Skin epidermis (tissue), 12 donors: Measurements from ENCODE around the gene ANKRD13D.

Source experiments
- H3K27ac ChIP-seq, 21 experiments: fragments of 200-600 bp; sonication (generic) in 11 of 21; one replicate each; pipeline ENCODE4 v1.5.0; 2020; ENCODE audit warnings: mild to moderate bottlenecking in 3 of 21, inconsistent platforms in 2 of 21, moderate library complexity in 2 of 21
- H3K4me3 ChIP-seq, 7 experiments: fragments of 200-600 bp; sonication (generic) in 2 of 7; one replicate each; pipeline ENCODE4 v1.5.0; 2020; ENCODE audit warnings: inconsistent platforms in 2 of 7, mild to moderate bottlenecking in 2 of 7, moderate library complexity in 1 of 7

ANKRD13D gene

GRCh38 chr11:67345247-67345919 is 56.3 kb downstream of the ANKRD13D start:
- no peak overlapping the region for H3K4me3 ChIP-seq
- peak overlapping the region in 14 of 21 experiments; percentile 25 to 70 (median 54) for H3K27ac ChIP-seq

GRCh38 chr11:67345920-67346819 is 57.1 kb downstream of the ANKRD13D start:
- H3K27ac ChIP-seq, result peak overlapping the region in 14 of 21 experiments; percentile 26 to 70 (median 54)
- no peak overlapping the region for H3K4me3 ChIP-seq

GRCh38 chr11:67347964-67348749 is 59.1 kb downstream of the ANKRD13D start:
- peak overlapping the region in 1 of 21 experiments; percentile 24 for H3K27ac ChIP-seq
- no peak overlapping the region for H3K4me3 ChIP-seq

- Histone ChIP-seq H3K4me3 (no peak overlapping the region), H3K27ac (peak overlapping the region in 2 of 21 experiments; percentile 5 to 24)
These were observed 59.9 kb downstream of the ANKRD13D start for GRCh38 chr11:67349036-67349435.

- peak overlapping the region in 2 of 21 experiments; percentile 5 to 8 for H3K27ac ChIP-seq
These were observed 60.4 kb downstream of the ANKRD13D start for GRCh38 chr11:67349457-67349856.

GRCh38 chr11:67349928-67350465 is 60.9 kb downstream of the ANKRD13D start:
- Histone ChIP-seq H3K4me3 (no peak overlapping the region), H3K27ac (peak overlapping the region in 1 of 21 experiments; percentile 8)

More at GRCh38 chr11:67349457-67349856, 60.4 kb downstream of the ANKRD13D start:
- H3K4me3 ChIP-seq, result no peak overlapping the region

- Histone ChIP-seq H3K27ac (peak overlapping the region in 18 of 21 experiments; percentile 86 to 100 (median 98)), H3K4me3 (peak overlapping the region in 1 of 7 experiments; percentile 37)
These were observed 62.3 kb downstream of the ANKRD13D start for GRCh38 chr11:67351275-67352005.
